Measurements from ENCODE around the gene MED13L.
"Not testable (repeated sequence)": the region's sequence is repeated elsewhere in the genome, so short reads cannot be mapped to it uniquely, and the experiment has no call there.

GRCh38 chr12:116238570-116239119 is 38.8 kb downstream of the MED13L start:
- TF ChIP-seq POLR2A, CTCF (IDR thresholded peaks at IDR 0.05): not testable (repeated sequence)

Data from thyroid gland (tissue), 4 donors.